Activated CD8-positive, alpha-beta T cell treated with anti-CD3 and anti-CD28 coated beads for 36 hours (primary cell): ENCODE measurements around the gene DNM3. TPM values are rescaled to one million over a fixed set of nuclear protein-coding genes. Genes with fewer than 3 reads are reported as not detected.

Source experiments
- ATAC-seq: fragments of 200-7000 bp; cut with Tn5 transposase; one replicate; pipeline ENCODE4 v1.10.0; 2021; ENCODE audit warnings: mild to moderate bottlenecking, moderate library complexity
- CTCF ChIA-PET: fragments of 350-600 bp; sonication (Branson Sonifier 250); formaldehyde crosslinking; loops from one replicate; lab custom pipeline; 2021; ENCODE audit warnings: antibody characterized with exemption; lab: Charles Lee
- POLR2A ChIA-PET: fragments of 350-600 bp; sonication (Branson Sonifier 250); formaldehyde crosslinking; loops from one replicate; lab custom pipeline; 2021; ENCODE audit warnings: antibody characterized with exemption; lab: Charles Lee
- DNase-seq: peaks from one replicate; pipeline ENCODE4 v3.0.0-alpha.2; 2020
- H3K27ac Mint-ChIP-seq: one replicate; pipeline ENCODE4 v1.8.0; 2021; ENCODE audit warnings: mild to moderate bottlenecking, mixed read lengths
- H3K27me3 Mint-ChIP-seq: one replicate; pipeline ENCODE4 v1.8.0; 2021; ENCODE audit warnings: mixed read lengths
- H3K36me3 Mint-ChIP-seq: one replicate; pipeline ENCODE4 v1.8.0; 2021; ENCODE audit warnings: low read depth, mixed read lengths
- H3K4me1 Mint-ChIP-seq: one replicate; pipeline ENCODE4 v1.8.0; 2021; ENCODE audit warnings: low read depth, mixed read lengths
- H3K4me3 Mint-ChIP-seq: one replicate; pipeline ENCODE4 v1.8.0; 2021; ENCODE audit warnings: mild to moderate bottlenecking, moderate library complexity, mixed read lengths
- H3K9me3 Mint-ChIP-seq: one replicate; pipeline ENCODE4 v1.8.0; 2021; ENCODE audit warnings: mixed read lengths
- CTCF ChIP-seq: fragments of 200-600 bp; IDR thresholded peaks from one replicate; pipeline ENCODE4 v1.8.0; 2022; ENCODE audit warnings: antibody characterized with exemption, mild to moderate bottlenecking
- intact Hi-C: fragments of 100-400 bp; cut with micrococcal nuclease; formaldehyde crosslinking; loops from one replicate; pipeline ENCODE4 v1.10.0; 2022
- total RNA-seq, 2 experiments: library from RNA; stranded (reverse); gene quantifications; one replicate each; pipeline ENCODE4 v1.2.3, GENCODE V29; 2021

Gene DNM3
- total RNA-seq, 2 experiments from 2014 or later = 0.58 to 1.1 TPM

GRCh38 chr1:172138634-172139033 lies 297.3 kb downstream of the DNM3 start:
- POLR2A ChIA-PET = no interaction called here
- intact Hi-C loops = loop anchor here (10.0 kb wide), 1 partner anchor 256 kb away; no protein-coding TSS in a partner anchor
- Mint-ChIP-seq H3K27me3 (peaks cover 2% of the 10 kb centered on the region), H3K4me1 (peaks cover 17% of the 10 kb centered on the region), H3K27ac (no peak overlapping the region), H3K36me3 (no peaks in the 10 kb centered on the region), H3K9me3 (no peaks in the 10 kb centered on the region), H3K4me3 (no peak overlapping the region)
- ATAC-seq (no peak), DNase-seq (no peak)
- no peak for TF ChIP-seq CTCF
- CTCF ChIA-PET = no interaction called here

GRCh38 chr1:172139196-172139595 lies 297.9 kb downstream of the DNM3 start:
- Mint-ChIP-seq H3K4me3 (no peak overlapping the region), H3K27me3 (peaks cover 2% of the 10 kb centered on the region), H3K27ac (no peak overlapping the region), H3K4me1 (peaks cover 11% of the 10 kb centered on the region), H3K36me3 (no peaks in the 10 kb centered on the region), H3K9me3 (no peaks in the 10 kb centered on the region)
- CTCF ChIA-PET = interaction anchor here (1.2 kb wide), 1 partner anchor 10 kb away, joined by 3 read pairs; no protein-coding TSS in a partner anchor
- no peak for TF ChIP-seq CTCF
- DNase-seq = no peak
- intact Hi-C loops = loop anchor here (10.0 kb wide), 1 partner anchor 256 kb away; no protein-coding TSS in a partner anchor
- ATAC-seq = no peak
- POLR2A ChIA-PET = no interaction called here

- TF ChIP-seq CTCF = no peak
- ATAC-seq (no peak), DNase-seq (no peak)
- CTCF ChIA-PET = interaction anchor here (1.2 kb wide), 1 partner anchor 9 kb away, joined by 3 read pairs; no protein-coding TSS in a partner anchor
- H3K9me3 Mint-ChIP-seq = no peaks in the 10 kb centered on the region
- H3K4me3 Mint-ChIP-seq = no peak overlapping the region
- H3K4me1 Mint-ChIP-seq = peaks cover 7% of the 10 kb centered on the region
- H3K27me3 Mint-ChIP-seq = peaks cover 2% of the 10 kb centered on the region
- no peak overlapping the region for H3K27ac Mint-ChIP-seq
- intact Hi-C loops = no loop called here
- no peaks in the 10 kb centered on the region for H3K36me3 Mint-ChIP-seq
- POLR2A ChIA-PET = interaction anchor here (0.6 kb wide), 1 partner anchor 71 kb away, joined by 3 read pairs; no protein-coding TSS in a partner anchor
Measured at GRCh38 chr1:172140072-172140471, 298.8 kb downstream of the DNM3 start.

- no peak overlapping the region for H3K4me3 Mint-ChIP-seq
- no peak overlapping the region for H3K27ac Mint-ChIP-seq
- no peaks in the 10 kb centered on the region for H3K9me3 Mint-ChIP-seq
- H3K36me3 Mint-ChIP-seq = no peaks in the 10 kb centered on the region
- ChIA-PET POLR2A (interaction anchor here (0.6 kb wide), 1 partner anchor 71 kb away, joined by 3 read pairs; no protein-coding TSS in a partner anchor), CTCF (no interaction called here)
- TF ChIP-seq CTCF = no peak
- peaks cover 11% of the 10 kb centered on the region for H3K4me1 Mint-ChIP-seq
- ATAC-seq (no peak), DNase-seq (no peak)
- intact Hi-C loops = no loop called here
- peaks cover 2% of the 10 kb centered on the region for H3K27me3 Mint-ChIP-seq
Measured at GRCh38 chr1:172140591-172140990, 299.3 kb downstream of the DNM3 start.

- H3K27me3 Mint-ChIP-seq = peaks cover 2% of the 10 kb centered on the region
- no peak for TF ChIP-seq CTCF
- intact Hi-C loops = no loop called here
- H3K4me1 Mint-ChIP-seq = peaks cover 15% of the 10 kb centered on the region
- ChIA-PET CTCF (no interaction called here), POLR2A (no interaction called here)
- no peaks in the 10 kb centered on the region for H3K9me3 Mint-ChIP-seq
- H3K4me3 Mint-ChIP-seq = no peak overlapping the region
- no peaks in the 10 kb centered on the region for H3K36me3 Mint-ChIP-seq
- H3K27ac Mint-ChIP-seq = no peak overlapping the region
- no peak for ATAC-seq
- DNase-seq = no peak
Measured at GRCh38 chr1:172141341-172141881, 300.1 kb downstream of the DNM3 start.
